NCI-H345 (cell line): ENCODE results near the gene SLC4A11.

Source experiments
- DNase-seq: peaks from one replicate; lab custom pipeline; 2025; lab: John Stamatoyannopoulos, UW

The SLC4A11 gene

DNA sequence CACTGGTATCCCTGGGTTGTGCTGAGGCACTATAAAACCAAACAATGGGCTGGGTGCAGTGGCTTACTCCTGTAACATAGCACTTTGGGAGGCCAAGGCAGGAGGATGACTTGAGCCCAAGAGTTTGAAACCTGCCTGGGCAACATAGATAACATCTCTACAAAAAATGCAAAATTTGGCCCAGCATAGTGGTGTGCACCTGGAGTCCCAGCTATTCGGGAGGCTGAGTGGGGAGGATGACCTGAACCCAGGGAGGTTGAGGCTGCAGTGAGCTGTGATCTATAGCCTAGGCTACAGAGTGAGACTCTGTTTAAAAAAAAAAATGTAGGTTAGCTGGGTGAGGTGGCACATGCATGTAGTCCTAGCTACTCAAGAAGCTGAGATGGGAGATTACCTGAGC, 7.7 kb upstream of the SLC4A11 start:
- DNase-seq: no peak

DNA sequence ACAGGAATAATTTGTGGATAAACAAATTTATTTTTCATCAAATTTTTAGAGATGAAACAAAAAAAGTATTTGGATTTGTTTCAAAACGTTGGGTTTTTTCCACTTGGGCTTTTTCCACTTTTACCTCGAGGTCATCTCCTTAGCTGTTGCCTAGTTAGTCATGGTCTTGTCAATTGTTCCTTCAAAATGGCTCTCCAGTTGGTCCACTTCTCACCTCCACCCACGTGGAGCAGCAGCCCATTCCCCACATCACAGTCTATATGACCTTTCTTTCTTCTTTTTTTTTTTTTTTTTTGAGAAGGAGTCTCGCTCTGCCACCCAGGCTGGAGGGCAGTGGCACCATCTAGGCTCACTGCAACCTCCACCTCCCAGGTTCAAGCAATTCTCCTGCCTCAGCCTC, 6.7 kb upstream of the SLC4A11 start:
- DNase-seq: no peak

DNA sequence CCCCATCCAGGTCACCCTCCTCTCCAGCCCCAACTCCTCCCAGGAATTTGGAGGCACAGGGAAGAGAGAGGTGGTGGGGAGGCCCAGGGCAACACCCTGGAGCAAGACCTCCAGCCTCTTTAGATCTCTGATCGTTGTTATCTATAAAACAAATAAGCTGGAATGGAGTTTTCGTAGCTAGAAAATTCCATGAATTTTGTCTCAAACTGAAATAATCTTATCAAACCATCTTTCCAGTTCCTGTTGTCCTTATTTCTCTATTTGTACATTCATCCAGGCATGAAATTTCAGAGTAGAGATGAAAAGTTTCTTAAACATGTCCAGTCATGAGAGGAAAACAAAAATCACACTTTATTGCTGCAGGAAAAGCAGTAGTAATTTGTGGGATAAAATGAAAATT, 6.2 kb upstream of the SLC4A11 start:
- no peak for DNase-seq

DNA sequence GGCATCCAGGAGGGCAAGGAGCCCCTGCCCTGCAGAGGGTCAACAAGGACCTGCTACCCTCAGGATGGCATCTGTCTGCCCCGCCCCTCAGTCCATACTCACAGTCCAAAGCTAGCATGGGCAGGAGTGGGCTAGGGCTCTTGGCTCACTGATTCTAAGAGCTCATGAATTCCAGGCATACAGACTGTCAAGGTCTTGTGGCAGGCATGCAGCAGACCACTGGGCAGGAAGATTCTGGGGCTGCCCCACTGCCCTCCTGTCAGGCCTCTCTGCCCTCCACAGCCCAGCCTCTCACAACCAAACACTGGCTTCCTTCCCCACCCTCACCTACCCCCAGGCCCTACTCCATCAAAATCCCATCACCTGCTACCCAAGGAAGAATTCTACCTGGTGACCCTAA, 5.6 kb upstream of the SLC4A11 start:
- no peak for DNase-seq

DNA sequence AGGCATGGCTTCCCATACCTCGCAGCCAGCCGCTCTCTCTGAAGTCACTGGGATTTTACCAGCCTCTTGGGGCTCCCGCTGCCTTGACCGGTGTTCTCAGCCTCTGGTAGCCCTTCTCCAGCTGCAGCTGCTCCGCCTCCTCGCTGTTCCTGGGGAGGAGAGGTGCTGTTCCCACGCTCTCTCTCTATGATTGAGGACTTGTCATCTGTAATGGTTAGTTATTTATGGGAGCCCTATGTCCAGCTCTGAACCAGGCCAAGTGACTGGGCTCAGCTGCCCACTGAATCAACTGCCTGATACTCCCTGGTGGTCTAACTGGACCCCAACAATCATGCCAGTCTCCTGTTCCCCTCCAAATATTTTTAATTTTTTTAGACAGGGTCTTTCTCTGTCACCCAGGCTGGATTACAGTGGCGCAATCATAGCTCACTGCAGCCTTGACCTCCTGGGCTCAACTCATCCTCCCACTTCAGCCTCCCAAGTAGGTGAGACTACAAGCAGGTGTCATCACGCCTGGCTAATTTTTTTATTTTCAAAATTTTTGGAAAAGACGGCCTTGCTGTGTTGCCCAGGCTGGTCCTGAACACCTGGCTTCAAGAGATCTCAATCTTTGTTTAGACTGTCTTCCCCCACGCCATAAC, 4.8 kb upstream of the SLC4A11 start:
- DNase-seq: no peak

DNA sequence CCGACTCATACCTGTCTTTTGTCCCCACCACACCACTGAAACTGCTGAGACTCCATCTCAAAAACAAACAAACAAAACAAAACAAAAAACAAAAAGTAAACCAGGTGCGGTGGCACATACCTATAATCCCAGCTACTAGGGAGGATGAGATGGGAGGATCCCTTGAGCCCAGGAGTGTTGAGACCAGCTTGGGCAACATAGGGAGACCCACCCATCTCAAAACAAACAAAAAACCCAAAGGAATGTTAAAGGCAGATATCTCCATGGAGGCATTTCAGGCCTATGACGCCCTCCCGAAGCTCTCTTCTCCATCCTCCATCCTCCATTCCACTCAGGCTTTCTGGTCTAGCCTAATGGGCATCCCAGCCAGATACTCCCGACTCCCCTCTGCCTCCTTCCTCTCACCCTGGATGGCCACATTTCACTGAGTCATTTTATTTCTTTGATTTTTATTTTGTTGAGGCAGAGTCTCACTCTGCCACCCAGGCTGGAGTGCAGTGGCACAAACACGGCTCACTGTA, 3.2 kb upstream of the SLC4A11 start:
- DNase-seq: no peak

DNA sequence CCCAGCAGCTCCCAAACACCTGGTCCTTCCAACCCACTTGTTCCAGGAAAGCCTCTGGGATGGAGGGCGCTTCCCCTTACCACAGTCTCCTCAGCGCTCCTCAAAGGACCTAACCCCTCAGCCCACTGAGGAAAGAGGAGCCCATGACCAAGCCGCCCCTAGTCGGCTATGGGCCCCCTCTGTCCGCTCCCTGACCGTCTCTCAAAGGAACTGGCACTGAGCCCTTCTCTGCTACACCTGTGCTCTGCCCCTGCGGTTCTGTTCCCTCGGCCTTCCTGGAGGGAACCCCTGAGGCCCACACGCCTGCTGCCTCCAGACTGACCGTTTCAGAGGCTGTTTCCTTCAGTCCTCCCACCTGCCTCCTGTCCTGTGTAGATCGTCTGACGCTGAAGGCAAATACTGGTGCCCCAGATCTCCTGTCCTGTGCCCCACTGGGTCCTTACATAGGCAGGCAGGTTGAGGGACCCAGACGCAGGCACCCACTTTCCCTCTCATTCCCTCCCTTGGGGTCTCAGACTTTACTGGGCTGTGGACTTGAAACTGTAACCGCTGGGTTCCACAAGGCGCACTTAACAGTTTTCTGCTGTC, 1.9 kb upstream of the SLC4A11 start:
- no peak for DNase-seq

DNA sequence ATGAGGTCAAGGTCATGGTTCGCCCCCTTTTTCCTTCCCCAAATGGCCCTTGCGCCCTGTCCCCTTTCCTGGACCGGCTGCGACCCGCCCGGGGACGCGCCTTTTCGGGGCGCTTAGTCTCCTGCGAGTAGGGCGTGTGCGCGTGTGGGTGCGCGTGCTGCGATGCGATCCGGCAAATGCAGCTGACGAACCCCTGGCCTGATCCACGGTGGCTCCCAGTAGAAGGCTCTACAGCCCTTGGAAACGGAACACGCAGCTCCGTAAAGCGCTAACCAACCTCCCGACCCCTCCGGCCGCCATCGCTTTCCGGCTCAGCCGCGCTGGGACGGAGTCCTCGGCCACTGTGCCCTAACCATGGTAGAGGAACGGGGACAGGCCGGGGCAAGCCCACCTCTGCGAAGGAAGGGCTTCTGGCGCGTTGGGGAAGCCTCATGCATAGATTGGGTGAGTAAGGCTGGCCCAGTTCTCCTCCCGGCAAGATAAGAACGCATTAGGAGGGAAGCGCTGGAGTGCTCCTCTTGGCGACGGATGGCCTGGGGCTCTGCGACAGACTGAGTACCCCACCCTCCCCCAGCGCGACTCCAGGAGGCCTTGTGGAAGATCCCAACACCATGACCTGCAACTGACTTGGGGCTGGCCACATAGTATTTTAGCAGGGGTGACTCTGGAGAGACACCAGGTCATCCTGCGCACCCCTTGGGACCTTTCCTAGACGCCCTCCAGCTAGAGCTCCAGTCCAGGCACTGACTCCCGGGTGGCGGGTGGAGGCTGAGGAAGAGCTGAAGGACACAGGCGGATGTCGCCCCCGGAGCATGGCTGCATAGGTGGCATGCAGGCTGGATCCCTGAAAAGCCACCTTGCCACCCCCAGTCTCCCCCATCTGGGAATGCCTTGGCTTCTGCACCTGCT, 1.1 kb upstream of the SLC4A11 start:
- DNase-seq: no peak

DNA sequence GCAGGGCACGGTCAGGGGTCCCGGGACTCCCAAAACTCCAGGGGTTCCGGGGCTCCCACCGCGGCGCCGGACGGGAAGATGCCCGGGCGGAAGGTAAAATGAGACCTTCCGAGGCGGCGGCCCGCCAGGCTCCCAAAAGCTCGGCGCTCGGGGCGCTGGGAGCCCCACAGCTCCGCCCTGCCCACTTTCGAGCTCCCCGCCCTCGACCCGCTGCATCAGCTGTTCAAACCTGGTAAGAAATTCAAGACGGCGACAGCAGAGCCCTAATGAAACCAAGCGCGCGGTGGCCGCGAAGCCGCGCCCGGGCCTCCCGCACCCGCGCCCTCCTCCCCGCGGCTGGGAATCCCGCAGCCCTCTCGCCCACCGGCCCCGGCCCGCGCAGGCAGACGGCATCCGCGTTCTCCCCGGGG, 369 bp downstream of the SLC4A11 start:
- DNase-seq: peak; percentile 44

DNA sequence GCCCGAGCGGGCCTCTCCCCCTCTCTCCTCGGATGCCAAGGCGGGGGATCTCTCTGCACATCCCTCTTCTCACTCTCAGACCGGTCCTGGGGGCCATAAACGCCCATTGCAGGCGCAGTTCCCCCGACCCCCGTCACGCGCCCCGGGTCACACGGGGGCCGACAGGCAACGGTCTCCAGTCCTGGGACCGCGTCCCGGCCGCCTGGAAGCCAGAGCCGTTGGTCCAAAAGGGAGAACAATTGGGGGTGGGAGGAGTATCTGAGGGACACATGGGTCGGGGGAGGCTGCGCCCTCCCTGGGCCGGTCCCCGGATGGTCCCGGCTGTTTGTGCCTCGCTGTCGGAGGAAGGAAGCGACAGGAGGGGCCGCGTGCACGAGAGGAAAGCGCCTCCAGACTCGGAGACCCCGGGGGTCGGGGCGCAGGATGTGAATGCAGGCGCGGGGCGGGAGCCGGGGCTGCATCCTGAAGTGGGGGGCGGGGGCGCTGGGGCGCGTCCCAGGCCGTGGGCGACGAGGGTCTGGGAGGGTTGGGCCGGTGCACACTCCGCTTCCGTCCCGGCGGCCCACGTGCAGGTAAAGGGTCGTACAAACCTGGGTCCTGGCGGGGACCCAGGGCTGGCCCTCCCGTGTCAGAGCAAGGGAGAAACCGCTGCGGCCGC, 903 bp downstream of the SLC4A11 start:
- DNase-seq: no peak

DNA sequence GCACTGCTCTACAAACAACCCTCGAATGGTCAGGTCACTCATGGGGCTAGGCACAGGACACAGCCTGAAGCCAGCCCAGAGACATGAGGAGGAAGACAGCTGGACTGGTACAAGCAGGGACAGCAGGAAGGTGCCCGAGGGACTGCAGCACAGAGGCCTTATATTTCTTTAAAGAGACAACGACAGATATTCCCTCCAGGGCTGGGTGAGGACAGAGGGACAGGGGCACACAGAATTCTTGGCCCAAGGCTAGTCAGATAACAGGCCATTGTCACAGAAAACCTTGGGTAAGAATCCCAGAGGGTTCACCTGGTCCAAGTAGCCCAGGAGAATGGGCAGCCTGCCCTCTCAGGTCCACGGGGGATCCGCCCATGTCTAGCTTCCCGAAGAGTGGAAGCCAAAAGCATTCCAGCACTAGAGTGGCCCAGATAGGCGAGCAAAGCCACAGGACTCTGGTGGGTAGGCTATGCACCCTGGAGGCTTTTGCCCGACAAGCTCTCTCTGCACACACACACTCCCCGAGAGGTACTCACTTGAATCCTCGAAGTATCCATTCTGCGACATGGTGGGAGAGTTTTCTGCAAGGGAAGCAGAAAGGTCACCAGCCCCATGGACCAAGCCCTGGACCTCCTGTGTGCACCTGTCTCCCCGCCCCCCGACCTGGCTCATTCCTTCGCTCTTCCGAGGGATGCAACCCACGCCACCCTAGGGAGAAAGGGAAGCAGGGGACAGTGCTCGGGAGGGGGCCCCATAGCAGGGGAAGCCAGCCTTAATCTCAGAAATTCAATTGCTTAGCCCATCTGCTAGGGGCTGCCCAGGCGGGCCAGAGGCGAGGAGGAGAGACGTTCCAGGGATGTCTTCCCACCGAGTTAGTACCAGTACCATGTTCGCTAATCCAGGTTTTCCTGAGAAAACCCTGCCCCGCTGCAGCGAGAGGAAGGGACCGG, 1.7 kb downstream of the SLC4A11 start:
- no peak for DNase-seq

DNA sequence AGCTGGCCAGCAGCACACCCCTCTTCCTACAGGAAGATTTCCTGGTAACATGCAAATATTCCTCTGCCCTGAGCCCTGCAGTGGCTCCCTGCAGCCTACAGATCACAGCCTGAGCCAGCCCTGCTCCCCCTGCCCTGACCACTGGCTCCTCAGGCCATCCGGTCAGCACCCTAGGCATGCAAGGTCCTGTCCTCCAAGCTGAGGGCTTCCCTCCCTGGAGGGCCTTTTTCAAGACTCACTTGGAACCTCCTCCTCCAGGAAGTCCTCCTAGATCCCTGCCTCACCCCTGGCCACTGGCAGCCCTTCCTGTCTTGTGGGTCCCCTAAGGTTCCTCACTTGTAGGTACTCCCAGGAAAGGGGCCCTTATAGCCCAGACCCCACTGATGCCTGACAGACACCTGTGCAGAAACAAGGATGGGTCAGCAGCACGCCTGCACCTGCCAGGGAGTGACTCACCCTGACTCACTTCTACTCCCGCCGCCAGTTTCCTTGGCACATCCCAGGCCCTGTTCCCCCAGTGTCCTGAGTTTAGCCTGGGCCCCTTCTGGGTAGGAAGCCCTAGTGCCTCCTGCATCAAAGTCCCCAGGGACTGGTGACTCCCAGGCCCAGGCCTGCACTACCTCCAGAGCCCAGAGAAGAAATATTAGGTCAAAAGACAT, 3.2 kb downstream of the SLC4A11 start:
- no peak for DNase-seq

DNA sequence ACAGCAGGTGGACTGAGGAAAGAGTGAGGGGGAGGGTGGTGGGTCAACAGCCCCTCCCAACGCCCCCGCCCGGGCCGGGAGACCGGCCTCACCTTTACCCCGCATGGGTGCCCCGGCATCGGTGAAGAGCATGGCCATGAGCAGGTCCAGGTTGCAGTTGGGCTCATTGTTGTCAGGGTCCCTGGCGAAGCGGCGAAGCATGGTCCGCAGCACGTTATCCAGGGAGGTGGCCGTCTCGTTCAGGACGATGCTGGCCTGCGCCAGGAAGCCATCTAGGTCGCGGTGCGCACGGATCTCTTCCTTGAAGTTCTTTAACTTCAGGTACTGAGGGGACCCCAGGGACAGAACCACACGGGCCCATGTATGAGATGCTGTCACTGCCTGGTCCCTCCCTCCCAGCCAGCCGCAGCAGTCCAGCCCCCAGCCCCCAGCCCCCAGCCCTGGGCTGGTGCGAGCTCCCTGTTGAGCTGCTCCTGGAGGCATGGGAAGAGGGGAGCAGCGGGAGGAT, 4.9 kb downstream of the SLC4A11 start:
- DNase-seq: no peak

DNA sequence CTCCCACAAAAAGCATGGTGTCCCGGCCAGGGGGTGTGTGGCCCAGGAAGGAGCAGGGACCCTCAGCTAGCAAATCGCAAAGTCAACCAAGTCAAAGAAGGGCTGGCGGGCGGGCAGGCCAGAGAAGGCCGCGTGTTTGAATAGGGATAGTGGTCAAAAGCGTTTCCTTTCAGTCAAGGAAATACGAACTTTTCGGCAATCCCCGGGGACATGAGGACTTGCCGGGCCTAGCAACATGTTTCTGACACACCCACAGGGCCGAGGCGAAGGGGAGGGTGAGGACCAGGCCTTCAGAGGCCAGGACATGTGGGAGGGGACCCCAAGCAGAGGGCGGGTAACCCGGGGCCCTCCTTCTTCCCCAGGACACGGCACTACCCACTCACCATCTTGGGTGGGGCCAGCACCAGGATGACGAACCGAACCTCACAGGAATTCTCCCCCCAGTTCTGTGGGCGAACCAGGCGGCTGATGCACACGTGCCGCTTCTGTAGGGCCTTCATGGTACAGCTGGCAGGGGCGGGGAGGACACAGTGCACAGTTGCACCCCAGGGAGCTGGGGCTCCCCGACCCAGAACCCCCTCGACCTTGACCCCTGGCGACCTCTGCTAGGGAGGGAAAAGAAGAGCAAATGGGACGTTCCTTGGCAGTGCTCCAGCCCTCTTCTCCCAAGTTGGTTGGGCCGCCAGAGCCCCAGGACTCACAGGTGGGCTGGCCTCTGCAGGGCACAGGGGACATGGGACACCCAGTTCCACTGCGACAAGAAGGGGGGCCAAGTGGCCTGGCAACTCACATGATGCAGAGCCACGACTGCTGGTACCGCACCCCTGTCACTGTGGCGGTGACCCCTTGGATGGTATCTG, 5.6 kb downstream of the SLC4A11 start:
- DNase-seq: no peak

DNA sequence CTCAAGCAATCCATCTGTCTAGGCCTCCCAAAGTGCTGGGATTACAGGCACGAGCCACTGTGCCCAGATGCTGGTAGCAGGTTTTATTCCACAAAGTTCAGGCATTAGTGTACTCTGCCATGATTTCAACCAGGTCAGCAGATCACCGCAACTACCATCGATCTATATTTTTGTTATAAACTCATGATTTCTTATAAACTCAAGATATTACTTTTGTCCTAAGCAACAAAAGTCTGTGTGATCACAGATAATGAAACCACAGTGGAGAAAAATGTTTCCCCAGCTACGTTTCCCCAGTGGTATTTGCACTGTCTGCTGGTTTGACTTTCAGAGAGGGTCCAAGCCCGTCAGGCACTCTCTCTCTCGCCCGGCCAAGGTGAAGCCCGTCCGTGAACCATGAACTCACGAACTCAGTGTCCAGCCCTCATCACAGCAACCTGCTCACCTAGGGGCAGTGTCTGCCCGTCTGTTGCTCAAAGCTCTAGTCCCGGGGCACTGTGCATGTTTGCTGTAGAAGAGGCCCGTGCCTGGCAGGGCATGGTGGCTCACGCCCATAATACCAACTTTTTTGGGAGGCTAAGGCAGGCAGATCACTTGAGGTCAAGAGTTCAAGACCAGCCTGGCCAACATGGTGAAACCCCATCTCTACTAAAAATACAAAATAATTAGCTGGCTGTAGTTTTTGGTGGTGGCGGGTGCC, 7.0 kb downstream of the SLC4A11 start:
- DNase-seq: no peak

DNA sequence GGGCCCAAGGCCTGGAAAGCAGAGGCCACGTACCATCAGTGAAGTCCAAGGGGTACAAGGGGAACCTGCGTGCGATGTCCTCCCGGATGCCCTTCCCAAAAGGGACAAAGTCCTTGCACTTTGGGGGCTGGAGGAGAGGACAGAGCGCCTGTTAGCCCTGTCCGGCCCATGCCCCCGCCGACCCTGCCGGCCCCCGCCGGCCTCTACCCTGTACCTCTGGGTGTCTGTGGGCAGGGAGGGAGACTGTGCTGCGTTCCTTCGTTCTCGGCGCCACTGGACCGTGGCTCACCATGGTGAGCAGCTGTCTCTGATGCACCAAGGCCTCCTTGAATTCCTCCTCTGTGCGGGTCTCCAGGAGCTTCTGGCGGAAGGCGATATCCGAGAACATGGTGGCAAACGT, 7.9 kb downstream of the SLC4A11 start:
- no peak for DNase-seq

DNA sequence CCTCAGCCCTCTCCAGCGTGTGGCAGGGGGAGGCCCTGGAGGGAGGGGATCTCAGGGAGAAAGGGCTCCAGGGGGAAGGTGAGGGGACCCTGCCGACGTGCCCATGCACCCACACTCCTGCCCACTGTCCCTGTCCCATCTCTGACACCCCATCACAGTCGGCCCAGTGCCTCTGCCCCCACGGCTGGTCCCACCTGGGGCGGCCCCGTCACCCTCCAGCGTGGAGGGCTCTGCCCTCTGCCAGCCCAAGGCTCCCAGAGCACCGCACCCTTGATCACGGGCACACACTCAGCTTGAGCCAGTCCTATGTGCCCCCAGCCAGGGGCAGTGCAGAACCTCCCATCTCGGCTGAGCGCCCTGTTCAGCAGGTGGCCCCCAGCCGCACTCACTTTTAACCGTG, 9.2 kb downstream of the SLC4A11 start:
- no peak for DNase-seq

DNA sequence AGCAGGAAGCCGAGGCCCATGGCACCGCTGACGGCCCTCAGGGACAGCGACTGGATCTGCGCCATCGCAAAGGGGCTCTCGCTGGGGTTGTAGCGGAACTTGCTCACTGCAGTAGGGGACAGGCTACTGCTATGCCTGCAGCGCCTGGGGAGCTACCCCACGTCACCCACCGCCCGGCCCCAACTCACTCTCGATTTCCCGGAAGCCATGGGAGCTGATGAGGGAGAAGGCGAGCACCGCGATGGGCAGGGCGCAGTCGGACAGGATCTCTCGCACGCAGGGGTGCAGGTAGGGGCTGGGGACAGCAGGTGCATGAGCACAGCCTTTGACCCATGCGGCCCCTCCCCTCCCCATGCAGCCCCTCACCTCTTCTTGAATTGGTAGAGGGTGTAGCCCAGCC, 9.8 kb downstream of the SLC4A11 start:
- no peak for DNase-seq

DNA sequence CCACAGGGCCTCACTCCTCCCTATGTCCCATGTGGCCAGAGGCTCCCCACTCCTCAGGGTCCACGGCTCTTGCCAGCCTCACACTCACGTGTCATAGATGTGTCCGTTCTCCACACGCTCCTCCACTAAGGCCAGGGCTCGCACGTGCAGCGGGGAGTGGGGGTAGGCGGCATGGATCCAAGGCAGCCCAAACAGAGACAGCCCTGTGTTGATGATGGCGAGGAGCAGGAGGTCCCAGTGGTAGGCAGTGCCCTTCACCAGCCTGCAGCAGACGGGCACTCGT, 10.3 kb downstream of the SLC4A11 start:
- DNase-seq: no peak
